Adipocyte (in vitro differentiated cells): ENCODE data around the gene KCNN3.
"Not testable (repeated sequence)": the region's sequence is repeated elsewhere in the genome, so short reads cannot be mapped to it uniquely, and the experiment has no call there.

ENCODE experiments used
- DNase-seq: peaks from one replicate; pipeline ENCODE4 v3.0.0-alpha.2; 2015; ENCODE audit warnings: low read depth
- H3K27me3 ChIP-seq: replicated peaks from 2 replicates; pipeline ENCODE4 v1.7.0; 2013; ENCODE audit warnings: mild to moderate bottlenecking, low read length, moderate library complexity; ENCODE audit not compliant: control insufficient read depth, insufficient read depth
- H3K36me3 ChIP-seq: 2 replicates; pipeline ENCODE4 v1.7.0; 2013; ENCODE audit warnings: low read length, mild to moderate bottlenecking, moderate library complexity; ENCODE audit not compliant: control insufficient read depth, insufficient read depth, severe bottlenecking
- H3K4me1 ChIP-seq: 2 replicates; pipeline ENCODE4 v1.7.0; 2013; ENCODE audit warnings: mild to moderate bottlenecking, low read length, moderate library complexity; ENCODE audit not compliant: control insufficient read depth, insufficient read depth
- H3K4me3 ChIP-seq: 2 replicates; pipeline ENCODE4 v1.7.0; 2013; ENCODE audit warnings: mild to moderate bottlenecking, low read length, moderate library complexity
- H3K9ac ChIP-seq: 2 replicates; pipeline ENCODE4 v1.7.0; 2013; ENCODE audit warnings: mild to moderate bottlenecking, low read length, moderate library complexity
- H3K9me3 ChIP-seq: 2 replicates; pipeline ENCODE4 v1.7.0; 2013; ENCODE audit warnings: mild to moderate bottlenecking, low read length, moderate library complexity; ENCODE audit not compliant: control insufficient read depth

Gene KCNN3

GRCh38 chr1:154870115-154870571, at the start of gene KCNN3:
Gene KCNN3 (minus strand): TSS chr1:154870281. CDS start chr1:154869964, 317 bp downstream.
- H3K4me3 ChIP-seq, result peak within 1 kb of the TSS; percentile 59
- peak; percentile 80 for DNase-seq
- no peaks in the 10 kb centered on the region for H3K9me3 ChIP-seq
- H3K9ac ChIP-seq, result no peak within 1 kb of the TSS
- H3K27me3 ChIP-seq, result peaks cover 69% of the 10 kb centered on the region
- no peaks in the 10 kb centered on the region for H3K36me3 ChIP-seq
- H3K4me1 ChIP-seq, result peaks cover 21% of the 10 kb centered on the region

- no peak for DNase-seq
- H3K4me3 ChIP-seq, result no peak overlapping the region
- no peak overlapping the region for H3K9ac ChIP-seq
- H3K27me3 ChIP-seq, result no peaks in the 10 kb centered on the region
- H3K4me1 ChIP-seq, result no peaks in the 10 kb centered on the region
- H3K9me3 ChIP-seq, result peaks cover 14% of the 10 kb centered on the region
- no peaks in the 10 kb centered on the region for H3K36me3 ChIP-seq
Measured at GRCh38 chr1:154913273-154913672, 43.2 kb upstream of the KCNN3 start.

GRCh38 chr1:154912755-154913154, 42.7 kb upstream of the KCNN3 start:
- H3K27me3 ChIP-seq, result no peaks in the 10 kb centered on the region
- H3K9ac ChIP-seq, result no peak overlapping the region
- H3K9me3 ChIP-seq, result peaks cover 18% of the 10 kb centered on the region
- no peaks in the 10 kb centered on the region for H3K36me3 ChIP-seq
- H3K4me1 ChIP-seq, result no peaks in the 10 kb centered on the region
- no peak for DNase-seq
- H3K4me3 ChIP-seq, result no peak overlapping the region

GRCh38 chr1:154911691-154912550, 41.8 kb upstream of the KCNN3 start:
- no peaks in the 10 kb centered on the region for H3K4me1 ChIP-seq
- peaks cover 20% of the 10 kb centered on the region for H3K9me3 ChIP-seq
- no peaks in the 10 kb centered on the region for H3K27me3 ChIP-seq
- no peaks in the 10 kb centered on the region for H3K36me3 ChIP-seq
- DNase-seq, result no peak
- no peak overlapping the region for H3K9ac ChIP-seq
- H3K4me3 ChIP-seq, result no peak overlapping the region

- peaks cover 20% of the 10 kb centered on the region for H3K9me3 ChIP-seq
- no peak for DNase-seq
- H3K4me3 ChIP-seq, result no peak overlapping the region
- H3K9ac ChIP-seq, result no peak overlapping the region
- no peaks in the 10 kb centered on the region for H3K36me3 ChIP-seq
- no peaks in the 10 kb centered on the region for H3K27me3 ChIP-seq
- no peaks in the 10 kb centered on the region for H3K4me1 ChIP-seq
Measured at GRCh38 chr1:154910851-154911250, 40.8 kb upstream of the KCNN3 start.

GRCh38 chr1:154908937-154909336, 38.9 kb upstream of the KCNN3 start:
- no peak for DNase-seq
- Histone ChIP-seq H3K4me1 (no peaks in the 10 kb centered on the region), H3K27me3 (no peaks in the 10 kb centered on the region), H3K9me3 (peaks cover 20% of the 10 kb centered on the region), H3K4me3 (no peak overlapping the region), H3K9ac (no peak overlapping the region), H3K36me3 (no peaks in the 10 kb centered on the region)

GRCh38 chr1:154908129-154908528, 38.0 kb upstream of the KCNN3 start:
- not testable (repeated sequence) for H3K9ac ChIP-seq, H3K27me3 ChIP-seq, H3K4me3 ChIP-seq, H3K36me3 ChIP-seq, H3K4me1 ChIP-seq, DNase-seq
- peaks cover 20% of the 10 kb centered on the region for H3K9me3 ChIP-seq

GRCh38 chr1:154906621-154907081, 36.6 kb upstream of the KCNN3 start:
- Histone ChIP-seq H3K9me3 (peaks cover 20% of the 10 kb centered on the region), H3K36me3 (no peaks in the 10 kb centered on the region), H3K4me3 (no peak overlapping the region), H3K4me1 (no peaks in the 10 kb centered on the region), H3K27me3 (no peaks in the 10 kb centered on the region), H3K9ac (no peak overlapping the region)
- no peak for DNase-seq

GRCh38 chr1:154902938-154903566, 33.0 kb upstream of the KCNN3 start:
- H3K4me3 ChIP-seq, result no peak overlapping the region
- no peaks in the 10 kb centered on the region for H3K36me3 ChIP-seq
- DNase-seq, result peak; percentile 53
- H3K9ac ChIP-seq, result no peak overlapping the region
- H3K27me3 ChIP-seq, result no peaks in the 10 kb centered on the region
- no peaks in the 10 kb centered on the region for H3K4me1 ChIP-seq
- H3K9me3 ChIP-seq, result peaks cover 5% of the 10 kb centered on the region

- no peak for DNase-seq
Measured at GRCh38 chr1:154901591-154901990, 31.5 kb upstream of the KCNN3 start.

GRCh38 chr1:154899041-154899440, 29.0 kb upstream of the KCNN3 start:
- no peak for DNase-seq
- Histone ChIP-seq H3K4me1 (peaks cover 9% of the 10 kb centered on the region), H3K9ac (no peak overlapping the region), H3K36me3 (no peaks in the 10 kb centered on the region), H3K4me3 (no peak overlapping the region), H3K27me3 (peaks cover 7% of the 10 kb centered on the region), H3K9me3 (no peaks in the 10 kb centered on the region)

More at GRCh38 chr1:154901591-154901990, 31.5 kb upstream of the KCNN3 start:
- Histone ChIP-seq H3K9me3 (no peaks in the 10 kb centered on the region), H3K4me1 (no peaks in the 10 kb centered on the region), H3K4me3 (no peak overlapping the region), H3K9ac (no peak overlapping the region), H3K36me3 (no peaks in the 10 kb centered on the region), H3K27me3 (peaks cover 7% of the 10 kb centered on the region)
